ENCODE data around the gene SLC11A2. TPM values are rescaled to one million over a fixed set of nuclear protein-coding genes. Genes with fewer than 3 reads are reported as not detected.
A peak's percentile ranks its signal among the peaks of the same experiment; 100 is the strongest.

Gene SLC11A2
- total and polyA plus RNA-seq, 2 of the 13 experiments (the other 11 are each of a cell fraction or from before 2014, with no cell fraction given), result 71.7 to 77.0 TPM

GRCh38 chr12:51005030-51005429 is 21.2 kb downstream of the SLC11A2 start:
- Histone ChIP-seq H3K4me2 (ENCODE audit: low read depth, low read length) (no peak overlapping the region), H3K36me3 (replicated peaks in 1 of 2; ENCODE audit: control insufficient read depth in 1 of 2, insufficient read depth in 2 of 2, low read length in 2 of 2) (peaks cover 9 to 39% of the 10 kb centered on the region in 2 experiments; a peak in 4 of 5 replicates), H3K27ac (ENCODE audit: extremely low read length, insufficient read depth, low read length) (no peak overlapping the region), H3K9me3 (ENCODE audit: low read length) (no peaks in the 10 kb centered on the region), H4K20me1 (ENCODE audit: insufficient read depth, low read length) (no peaks in the 10 kb centered on the region), H3K9ac (ENCODE audit: insufficient read depth, low read depth, low read length) (no peak overlapping the region), H3K4me1 (ENCODE audit: insufficient read depth, low read length) (no peaks in the 10 kb centered on the region), H3K4me3 (replicated peaks in 1 of 3; ENCODE audit: insufficient read depth in 1 of 3, low read depth in 2 of 3, low read length in 3 of 3) (no peak overlapping the region), H3K79me2 (ENCODE audit: insufficient read depth, low read length) (peaks cover 9% of the 10 kb centered on the region), H2AFZ (ENCODE audit: low read length) (no peak overlapping the region), H3K27me3 (ENCODE audit: control insufficient read depth in 1 of 2, insufficient read depth in 2 of 2, low read length in 2 of 2) (no peaks in the 10 kb centered on the region)
- ATAC-seq, result no peak
- no peak for FAIRE-seq
- ChIA-PET CTCF (ENCODE audit: low intra/inter-chr PET ratio, low total read pairs) (no interaction called here), POLR2A (interaction anchor here (1.2 kb wide), 1 partner anchor 78 kb away, joined by 3 read pairs; the partner anchor contains the start of gene CSRNP2)
- intact Hi-C loops (cut with micrococcal nuclease; ENCODE audit: unreplicated experiment), result no loop called here
- DNase-seq (ENCODE audit: low spot score), result no peak
- TF ChIP-seq ZNF281 (CRISPR knock-in tag; IDR thresholded peaks at IDR 0.05; ENCODE audit: borderline replicate concordance), result no peak
- BruUV-seq (replicated peaks), result no TSS peak
- in situ Hi-C loops (cut with HindIII; ENCODE audit: extremely low pct_ligation_motif_present, low pct_unique_long_range_greater_than_20kb), result no loop called here
- 96% methylated on average over 3 of the region's 3 CpGs for WGBS (ENCODE audit: low lambda C conversion rate)

- H3K4me1 ChIP-seq (ENCODE audit: insufficient read depth, low read length), result no peaks in the 10 kb centered on the region
- FAIRE-seq (no peak), ATAC-seq (no peak; the same call in 2 of the 3 replicates), DNase-seq (ENCODE audit: low spot score) (no peak)
- no peaks in the 10 kb centered on the region for H3K9me3 ChIP-seq (ENCODE audit: low read length)
- no peak overlapping the region for H2AFZ ChIP-seq (ENCODE audit: low read length)
- H3K4me3 ChIP-seq (replicated peaks in 1 of 3; ENCODE audit: insufficient read depth in 1 of 3, low read depth in 2 of 3, low read length in 3 of 3), result no peak overlapping the region
- no TSS peak for BruUV-seq (replicated peaks)
- intact Hi-C loops (cut with micrococcal nuclease; ENCODE audit: unreplicated experiment), result no loop called here
- in situ Hi-C loops (cut with HindIII; ENCODE audit: extremely low pct_ligation_motif_present, low pct_unique_long_range_greater_than_20kb), result no loop called here
- H3K79me2 ChIP-seq (ENCODE audit: insufficient read depth, low read length), result peaks cover 8% of the 10 kb centered on the region
- no peak overlapping the region for H3K4me2 ChIP-seq (ENCODE audit: low read depth, low read length)
- no peak overlapping the region for H3K27ac ChIP-seq (ENCODE audit: extremely low read length, insufficient read depth, low read length)
- TF ChIP-seq RXRB (CRISPR knock-in tag; IDR thresholded peaks at IDR 0.05; ENCODE audit: borderline replicate concordance) (no peak), CTCF (CRISPR knock-in tag; IDR thresholded peaks at IDR 0.05) (peak; percentile 27; the same call in 1 of the 2 replicates), STAG1 (CRISPR knock-in tag; IDR thresholded peaks at IDR 0.05) (peak; percentile 32), BCL6 (CRISPR knock-in tag; IDR thresholded peaks at IDR 0.05) (peak; percentile 47), ZNF256 (CRISPR knock-in tag; conservative IDR thresholded peaks at IDR 0.05) (no peak), SMC3 (IDR thresholded peaks at IDR 0.05; ENCODE audit: low read length) (0 out of 2 replicates have a peak, but pooled peaks have one; percentile 1)
- no peaks in the 10 kb centered on the region for H4K20me1 ChIP-seq (ENCODE audit: insufficient read depth, low read length)
- peaks cover 9 to 41% of the 10 kb centered on the region in 2 experiments for H3K36me3 ChIP-seq (replicated peaks in 1 of 2; ENCODE audit: control insufficient read depth in 1 of 2, insufficient read depth in 2 of 2, low read length in 2 of 2)
- WGBS (ENCODE audit: low lambda C conversion rate), result 90% methylated on average over 6 of the region's 6 CpGs
- no peak overlapping the region for H3K9ac ChIP-seq (ENCODE audit: insufficient read depth, low read depth, low read length)
- POLR2A ChIA-PET, result interaction anchor here (1.2 kb wide), 1 partner anchor 79 kb away, joined by 3 read pairs; the partner anchor contains the start of gene CSRNP2
- CTCF ChIA-PET (ENCODE audit: low intra/inter-chr PET ratio, low total read pairs), result no interaction called here
- no peaks in the 10 kb centered on the region for H3K27me3 ChIP-seq (ENCODE audit: control insufficient read depth in 1 of 2, insufficient read depth in 2 of 2, low read length in 2 of 2)
These were observed 21.7 kb downstream of the SLC11A2 start for GRCh38 chr12:51004504-51004903.

All from HepG2 (cell line).